IPS-18a (cell line): ENCODE measurements around the gene TH.

Source experiments
- H3K27ac ChIP-seq: one replicate; pipeline ENCODE4 v1.5.1; 2013; ENCODE audit warnings: low read length
- H3K27me3 ChIP-seq: one replicate; pipeline ENCODE4 v1.6.1; 2013; ENCODE audit warnings: mild to moderate bottlenecking, low read length; ENCODE audit not compliant: control insufficient read depth, insufficient read depth
- H3K36me3 ChIP-seq: one replicate; pipeline ENCODE4 v1.6.1; 2013; ENCODE audit warnings: low read depth, low read length; ENCODE audit not compliant: control insufficient read depth
- H3K4me1 ChIP-seq: one replicate; pipeline ENCODE4 v1.6.1; 2013; ENCODE audit warnings: low read depth, low read length; ENCODE audit not compliant: control insufficient read depth
- H3K4me3 ChIP-seq: one replicate; pipeline ENCODE4 v1.5.1; 2013; ENCODE audit warnings: low read length
- H3K9ac ChIP-seq: one replicate; pipeline ENCODE4 v1.6.1; 2013; ENCODE audit warnings: mild to moderate bottlenecking, low read length, moderate library complexity
- H3K9me3 ChIP-seq: one replicate; pipeline ENCODE4 v1.6.1; 2013; ENCODE audit warnings: low read depth, low read length; ENCODE audit not compliant: control insufficient read depth

TH gene

GRCh38 chr11:2123628-2123960, 48.0 kb downstream of the TH start:
- Histone ChIP-seq H3K4me3 (no peak overlapping the region), H3K9me3 (no peaks in the 10 kb centered on the region), H3K4me1 (no peaks in the 10 kb centered on the region), H3K36me3 (no peaks in the 10 kb centered on the region), H3K27me3 (peaks cover 8% of the 10 kb centered on the region), H3K27ac (no peak overlapping the region), H3K9ac (no peak overlapping the region)

DNA sequence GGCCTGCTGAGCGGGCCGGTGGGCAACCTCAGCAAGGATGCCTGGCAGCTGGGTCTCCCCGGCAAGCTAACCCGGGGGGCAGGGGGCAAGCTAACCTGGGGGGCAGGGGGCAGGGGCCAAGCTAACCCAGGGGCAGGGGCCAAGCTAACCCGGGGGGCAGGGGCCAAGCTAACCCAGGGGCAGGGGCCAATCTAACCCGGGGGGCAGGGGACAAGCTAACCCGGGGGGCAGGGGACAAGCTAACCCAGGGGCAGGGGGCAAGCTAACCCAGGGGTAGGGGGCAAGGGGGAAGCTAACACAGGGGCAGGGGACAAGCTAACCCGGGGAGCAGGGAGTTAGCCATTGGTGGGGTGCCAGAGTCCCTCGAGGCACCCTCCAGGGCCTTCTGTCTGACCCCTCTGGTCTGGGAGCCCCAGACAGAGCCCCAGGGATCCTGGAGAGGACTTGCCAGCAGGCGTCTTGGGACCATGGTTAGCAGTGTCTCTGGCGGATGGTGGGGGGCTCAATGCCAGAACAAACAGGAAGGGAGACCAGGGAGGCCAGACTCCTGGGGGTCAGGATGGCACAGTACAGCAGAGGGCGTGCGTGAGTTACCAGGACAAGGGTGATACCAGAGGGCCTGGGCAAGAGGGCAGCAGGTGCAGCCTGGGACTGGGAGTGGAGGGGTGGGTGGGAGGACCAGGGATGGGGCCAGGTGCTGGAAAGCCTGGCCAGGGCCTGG, 48.5 kb downstream of the TH start:
- Histone ChIP-seq H3K4me1 (no peaks in the 10 kb centered on the region), H3K27me3 (peaks cover 8% of the 10 kb centered on the region), H3K27ac (no peak overlapping the region), H3K9ac (no peak overlapping the region), H3K4me3 (no peak overlapping the region), H3K36me3 (no peaks in the 10 kb centered on the region), H3K9me3 (no peaks in the 10 kb centered on the region)

DNA sequence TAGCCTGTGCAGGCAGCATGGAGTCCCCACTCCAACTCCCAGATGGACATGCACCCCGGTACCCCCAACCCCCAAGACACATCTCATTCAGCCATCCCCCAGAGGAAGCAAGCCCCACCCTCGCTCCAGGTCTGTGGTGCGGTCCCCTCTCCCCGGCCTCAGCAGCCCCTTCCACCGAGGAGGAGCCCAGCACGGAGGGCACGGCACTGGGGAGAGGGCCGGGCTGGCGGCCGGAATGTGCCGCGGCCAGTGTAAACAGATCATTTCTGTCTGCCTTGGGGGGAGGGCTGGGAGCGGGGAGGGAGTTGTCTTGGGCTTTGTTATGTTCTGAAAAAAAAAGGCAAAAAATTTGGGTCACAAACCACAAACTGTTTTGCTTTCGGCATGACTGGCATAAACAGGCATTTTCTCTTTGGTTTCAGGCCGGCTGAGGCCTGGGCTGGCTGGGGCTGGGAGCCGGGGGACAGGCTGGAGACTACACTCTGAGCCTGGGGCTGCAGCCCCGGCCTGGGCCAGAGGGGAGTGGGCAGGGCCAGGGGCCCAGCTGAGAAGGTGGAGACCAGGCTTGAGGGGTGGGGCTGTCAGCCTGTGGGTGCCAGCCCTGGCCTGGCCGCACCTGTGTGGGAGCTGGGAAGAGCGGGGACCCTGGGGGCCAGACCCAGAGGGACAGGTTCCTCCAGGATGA, 49.3 kb downstream of the TH start:
- H3K4me3 ChIP-seq = no peak overlapping the region
- H3K27me3 ChIP-seq = peaks cover 8% of the 10 kb centered on the region
- H3K9ac ChIP-seq = no peak overlapping the region
- H3K4me1 ChIP-seq = no peaks in the 10 kb centered on the region
- H3K27ac ChIP-seq = no peak overlapping the region
- H3K36me3 ChIP-seq = no peaks in the 10 kb centered on the region
- H3K9me3 ChIP-seq = no peaks in the 10 kb centered on the region

DNA sequence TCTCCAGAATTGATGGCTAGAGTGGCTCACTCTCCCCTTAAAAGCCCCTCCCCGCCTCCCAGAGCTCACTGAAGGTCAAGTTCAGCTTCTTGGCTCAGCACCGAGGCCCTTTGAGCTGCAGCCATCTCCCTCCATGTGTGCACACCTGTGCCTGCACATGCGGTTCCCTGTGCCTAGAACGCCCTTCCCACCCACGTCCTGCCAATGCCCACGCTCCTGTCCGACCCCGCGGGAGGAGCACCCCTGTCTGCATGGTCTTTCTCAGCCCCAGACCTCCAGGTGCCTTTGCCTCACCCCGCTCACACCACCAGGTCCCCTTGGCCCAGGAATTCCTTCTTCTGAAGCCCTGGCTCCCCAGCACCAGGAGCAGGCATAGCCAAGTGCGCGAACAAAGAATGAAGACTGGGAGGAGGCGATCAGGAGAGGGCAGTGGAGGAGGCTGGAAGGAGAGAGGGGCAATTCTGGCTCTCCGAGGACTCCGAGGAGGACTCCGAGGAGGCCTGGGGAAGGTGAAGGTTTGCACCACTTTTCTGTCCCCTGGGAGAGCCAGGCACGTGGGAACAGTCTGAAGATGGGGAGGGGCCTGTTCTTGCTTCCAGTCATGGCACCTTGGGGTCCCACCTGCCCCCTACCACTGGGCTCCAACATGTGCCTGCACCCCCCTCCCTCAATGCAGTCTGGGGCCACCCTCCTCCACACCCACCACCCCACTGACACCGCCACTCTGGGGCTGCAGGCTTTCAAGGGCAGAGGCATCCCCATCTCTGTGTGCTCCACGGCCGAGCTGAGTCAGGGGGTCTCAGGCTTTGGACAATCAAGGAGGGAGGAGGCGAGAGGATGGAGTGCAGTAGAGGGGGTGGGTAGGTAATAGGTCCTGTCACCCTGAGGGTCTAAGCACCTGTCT, 50.1 kb downstream of the TH start:
- Histone ChIP-seq H3K36me3 (no peaks in the 10 kb centered on the region), H3K9ac (no peak overlapping the region), H3K27me3 (peaks cover 8% of the 10 kb centered on the region), H3K9me3 (peaks cover 2% of the 10 kb centered on the region), H3K4me3 (no peak overlapping the region), H3K27ac (no peak overlapping the region), H3K4me1 (no peaks in the 10 kb centered on the region)

DNA sequence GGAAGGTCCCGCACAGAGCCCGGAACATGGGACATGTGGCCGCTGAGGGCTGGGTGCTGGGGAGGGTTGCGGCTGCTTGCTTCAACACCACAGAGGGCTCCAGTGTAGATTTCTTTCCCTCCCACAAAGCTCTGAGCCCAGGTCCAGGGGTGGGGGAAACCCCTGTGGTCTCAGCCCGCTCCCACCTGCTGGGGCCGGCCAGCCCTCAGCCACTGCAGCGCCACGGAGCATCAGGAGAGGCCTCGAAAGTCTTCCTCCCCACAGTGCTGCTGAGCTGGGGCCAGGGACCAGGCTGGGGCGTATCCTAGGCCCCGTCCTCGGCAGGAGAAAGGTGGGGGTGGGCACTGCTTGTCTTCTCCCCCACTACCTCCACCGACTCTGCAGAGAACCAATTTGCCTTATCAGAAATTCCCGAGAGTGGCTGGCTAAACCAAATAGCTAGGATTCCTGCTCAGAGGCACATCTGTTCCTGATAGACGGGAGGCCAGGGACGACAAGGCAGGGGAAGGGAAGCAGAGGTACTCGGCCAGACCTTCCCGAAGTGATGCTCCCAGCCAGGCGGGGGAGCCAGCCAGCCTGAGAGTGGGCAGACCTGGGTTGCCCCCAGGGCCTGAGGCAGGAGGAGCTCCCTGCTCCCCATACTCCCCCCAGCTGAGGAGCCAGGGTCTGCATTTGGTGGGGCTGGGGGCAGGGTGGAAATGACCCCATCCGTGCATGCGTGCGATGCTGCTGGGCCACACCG, 51.1 kb downstream of the TH start:
- peaks cover 5% of the 10 kb centered on the region for H3K9me3 ChIP-seq
- no peaks in the 10 kb centered on the region for H3K36me3 ChIP-seq
- no peak overlapping the region for H3K4me3 ChIP-seq
- no peaks in the 10 kb centered on the region for H3K4me1 ChIP-seq
- peaks cover 8% of the 10 kb centered on the region for H3K27me3 ChIP-seq
- no peak overlapping the region for H3K27ac ChIP-seq
- H3K9ac ChIP-seq = no peak overlapping the region

DNA sequence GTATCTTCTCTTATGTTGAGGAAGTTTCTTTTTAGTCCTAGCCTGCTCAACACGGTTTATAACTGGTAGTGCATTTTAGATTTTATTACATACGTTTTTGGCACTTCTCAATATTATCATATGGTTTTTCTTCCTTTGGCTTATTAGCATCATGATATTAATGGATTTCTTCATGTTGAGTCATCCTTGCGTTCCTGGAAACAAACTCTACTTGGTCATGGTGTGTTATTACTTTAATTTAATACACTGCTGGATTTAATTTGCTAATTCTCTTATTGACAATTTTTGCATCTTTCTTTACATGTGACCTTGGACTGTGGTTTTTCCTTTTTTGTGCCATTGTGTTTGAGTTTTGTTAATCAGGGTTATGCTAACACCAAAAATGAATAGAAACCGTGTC, 52.9 kb downstream of the TH start:
- Histone ChIP-seq H3K4me3 (no peak overlapping the region), H3K36me3 (no peaks in the 10 kb centered on the region), H3K4me1 (no peaks in the 10 kb centered on the region), H3K27ac (no peak overlapping the region), H3K9ac (no peak overlapping the region), H3K27me3 (peaks cover 8% of the 10 kb centered on the region), H3K9me3 (peaks cover 5% of the 10 kb centered on the region)

- H3K9ac ChIP-seq = no peak overlapping the region
- H3K27me3 ChIP-seq = peaks cover 5% of the 10 kb centered on the region
- H3K36me3 ChIP-seq = no peaks in the 10 kb centered on the region
- H3K4me3 ChIP-seq = no peak overlapping the region
- no peak overlapping the region for H3K27ac ChIP-seq
- H3K9me3 ChIP-seq = peaks cover 5% of the 10 kb centered on the region
- H3K4me1 ChIP-seq = no peaks in the 10 kb centered on the region
Measured at GRCh38 chr11:2116680-2117079, 54.9 kb downstream of the TH start.

DNA sequence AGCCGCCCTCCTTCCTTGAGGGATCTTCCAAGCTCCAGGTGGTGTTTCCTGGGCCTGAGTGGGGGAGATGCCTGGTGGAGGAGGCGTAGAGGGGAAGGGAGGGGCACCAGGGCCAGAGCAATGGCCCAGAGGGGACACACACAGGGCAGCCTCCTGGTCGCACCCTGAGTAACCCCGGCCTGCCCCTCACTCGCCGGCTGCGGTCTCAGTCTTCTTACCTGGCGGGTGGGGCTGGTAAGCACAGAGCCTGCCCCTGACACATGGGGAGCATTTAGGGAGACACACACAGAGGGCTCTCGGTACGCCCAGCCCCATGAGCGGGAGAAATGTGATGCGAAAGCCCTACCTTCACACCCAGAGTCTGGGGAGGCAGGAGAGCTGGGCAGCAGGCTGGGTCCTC, 56.3 kb downstream of the TH start:
- no peak overlapping the region for H3K9ac ChIP-seq
- peaks cover 5% of the 10 kb centered on the region for H3K9me3 ChIP-seq
- no peak overlapping the region for H3K4me3 ChIP-seq
- no peak overlapping the region for H3K27ac ChIP-seq
- no peaks in the 10 kb centered on the region for H3K27me3 ChIP-seq
- H3K36me3 ChIP-seq = no peaks in the 10 kb centered on the region
- no peaks in the 10 kb centered on the region for H3K4me1 ChIP-seq

- no peaks in the 10 kb centered on the region for H3K36me3 ChIP-seq
- no peak overlapping the region for H3K27ac ChIP-seq
- H3K27me3 ChIP-seq = no peaks in the 10 kb centered on the region
- no peak overlapping the region for H3K4me3 ChIP-seq
- peaks cover 5% of the 10 kb centered on the region for H3K9me3 ChIP-seq
- no peaks in the 10 kb centered on the region for H3K4me1 ChIP-seq
- H3K9ac ChIP-seq = no peak overlapping the region
Measured at GRCh38 chr11:2114430-2115241, 57.0 kb downstream of the TH start.
